ENCODE results near the gene ZNF335. TPM values are rescaled to one million over a fixed set of nuclear protein-coding genes. Genes with fewer than 3 reads are reported as not detected.

Gene ZNF335
- total RNA-seq, 1 donor from 2014 or later, result 24.1 TPM

DNA sequence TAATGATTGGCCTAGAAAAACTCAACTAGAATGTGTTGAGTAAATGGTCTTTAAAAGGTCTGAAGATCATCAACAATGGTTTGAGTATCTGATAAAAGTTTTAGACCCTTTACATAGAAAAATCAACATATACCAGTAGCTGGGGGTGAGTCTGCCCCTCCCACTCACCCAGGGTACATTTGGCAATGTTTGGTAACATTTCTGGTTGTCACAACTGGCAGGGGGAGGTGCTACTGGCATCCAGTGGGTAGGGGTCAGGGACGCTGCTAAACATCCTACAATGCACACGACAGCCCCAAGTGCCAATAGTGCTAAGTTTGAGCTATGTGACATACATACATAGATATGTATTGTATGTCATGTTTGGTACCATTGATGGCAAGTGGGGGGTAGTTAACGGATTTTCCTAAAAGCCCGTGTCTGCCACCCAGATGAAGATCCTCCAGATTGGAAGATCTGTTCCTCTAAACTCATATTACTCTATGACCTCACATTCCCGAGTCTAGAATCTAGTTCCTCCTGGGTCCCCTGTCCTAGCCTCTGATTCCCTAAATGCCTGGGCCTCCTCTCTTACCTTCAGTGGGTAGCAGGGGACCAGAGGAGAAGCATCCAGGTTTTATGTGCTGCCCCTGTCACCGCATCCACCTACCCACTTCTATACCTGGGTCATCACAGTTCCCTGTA is 34.2 kb upstream of the ZNF335 start:
- no peak for TF ChIP-seq POLR2AphosphoS5 (IDR thresholded peaks at IDR 0.05; ENCODE audit: insufficient read depth in 1 of 2, low read depth in 1 of 2)
- TF ChIP-seq, protein P1, sequence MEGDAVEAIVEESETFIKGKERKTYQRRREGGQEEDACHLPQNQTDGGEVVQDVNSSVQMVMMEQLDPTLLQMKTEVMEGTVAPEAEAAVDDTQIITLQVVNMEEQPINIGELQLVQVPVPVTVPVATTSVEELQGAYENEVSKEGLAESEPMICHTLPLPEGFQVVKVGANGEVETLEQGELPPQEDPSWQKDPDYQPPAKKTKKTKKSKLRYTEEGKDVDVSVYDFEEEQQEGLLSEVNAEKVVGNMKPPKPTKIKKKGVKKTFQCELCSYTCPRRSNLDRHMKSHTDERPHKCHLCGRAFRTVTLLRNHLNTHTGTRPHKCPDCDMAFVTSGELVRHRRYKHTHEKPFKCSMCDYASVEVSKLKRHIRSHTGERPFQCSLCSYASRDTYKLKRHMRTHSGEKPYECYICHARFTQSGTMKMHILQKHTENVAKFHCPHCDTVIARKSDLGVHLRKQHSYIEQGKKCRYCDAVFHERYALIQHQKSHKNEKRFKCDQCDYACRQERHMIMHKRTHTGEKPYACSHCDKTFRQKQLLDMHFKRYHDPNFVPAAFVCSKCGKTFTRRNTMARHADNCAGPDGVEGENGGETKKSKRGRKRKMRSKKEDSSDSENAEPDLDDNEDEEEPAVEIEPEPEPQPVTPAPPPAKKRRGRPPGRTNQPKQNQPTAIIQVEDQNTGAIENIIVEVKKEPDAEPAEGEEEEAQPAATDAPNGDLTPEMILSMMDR (IDR thresholded peaks at IDR 0.05), result no peak
- no peak for TF ChIP-seq POLR2A (IDR thresholded peaks at IDR 0.05)
- intact Hi-C loops (cut with DNase I), result no loop called here
- Histone ChIP-seq H3K27ac (no peak overlapping the region), H3K4me3 (no peak overlapping the region), H3K9me3 (no peaks in the 10 kb centered on the region), H3K27me3 (peaks cover 2% of the 10 kb centered on the region), H3K4me1 (peaks cover 4% of the 10 kb centered on the region), H3K36me3 (no peaks in the 10 kb centered on the region)
- DNase-seq (ENCODE audit: extremely low spot score in 2 of 2), result no peak

DNA sequence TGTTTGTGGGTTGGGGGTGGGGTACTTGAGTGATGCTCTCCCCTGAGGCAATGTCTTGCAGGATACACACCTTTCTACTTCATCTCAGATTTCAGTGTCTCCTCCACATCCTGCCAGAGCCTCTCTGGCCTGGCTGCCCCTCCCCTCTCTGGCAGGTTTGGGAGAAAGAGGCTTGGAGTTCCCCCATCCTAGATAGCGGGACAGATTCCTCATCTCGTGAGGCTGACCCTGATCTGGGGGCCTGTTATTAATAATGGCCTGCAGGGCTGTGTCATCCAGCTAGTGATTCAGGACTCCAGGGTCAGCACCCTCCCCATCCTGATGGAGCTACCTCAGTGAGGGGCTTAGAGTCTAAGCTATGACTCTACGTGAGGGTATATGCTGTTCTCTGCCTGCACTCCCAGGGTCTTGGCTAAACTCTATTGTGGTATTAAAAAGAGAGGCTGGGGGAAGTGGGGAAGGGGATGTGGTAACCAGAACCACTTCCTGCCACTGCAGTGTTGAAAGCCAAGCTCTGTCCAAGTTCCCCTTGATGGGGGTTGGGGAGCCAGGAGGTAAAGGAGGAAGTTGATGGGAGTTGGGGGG is 33.0 kb upstream of the ZNF335 start:
- Histone ChIP-seq H3K4me3 (no peak overlapping the region), H3K27ac (no peak overlapping the region), H3K36me3 (no peaks in the 10 kb centered on the region), H3K27me3 (no peaks in the 10 kb centered on the region), H3K9me3 (no peaks in the 10 kb centered on the region), H3K4me1 (no peaks in the 10 kb centered on the region)
- intact Hi-C loops (cut with DNase I), result no loop called here
- TF ChIP-seq POLR2A (IDR thresholded peaks at IDR 0.05), result no peak
- TF ChIP-seq POLR2AphosphoS5 (IDR thresholded peaks at IDR 0.05; ENCODE audit: insufficient read depth in 1 of 2, low read depth in 1 of 2), result no peak
- TF ChIP-seq, protein P1 (IDR thresholded peaks at IDR 0.05), result no peak
- DNase-seq (ENCODE audit: extremely low spot score in 2 of 2), result no peak

DNA sequence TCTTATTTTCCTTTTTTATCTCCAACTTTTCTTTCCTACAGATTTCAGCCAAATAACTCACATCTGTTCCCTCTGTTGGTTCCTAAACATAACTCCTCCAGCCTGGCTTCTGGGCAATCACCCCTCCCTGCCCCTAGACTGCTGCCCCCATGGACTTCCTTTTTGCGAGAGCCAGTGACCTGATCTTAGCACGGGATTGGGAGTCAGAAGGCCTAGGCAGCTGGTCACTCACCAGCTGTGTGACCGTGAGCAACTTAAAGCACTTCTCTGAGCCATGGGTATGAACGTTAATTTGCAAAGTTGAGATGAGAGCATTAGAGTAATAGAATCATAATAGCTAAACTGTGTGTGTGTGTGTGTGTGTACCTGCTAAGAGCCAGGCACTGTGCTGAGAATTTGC is 32.2 kb upstream of the ZNF335 start:
- H3K27me3 ChIP-seq, result no peaks in the 10 kb centered on the region
- H3K4me3 ChIP-seq, result no peak overlapping the region
- no peaks in the 10 kb centered on the region for H3K36me3 ChIP-seq
- intact Hi-C loops (cut with DNase I), result no loop called here
- TF ChIP-seq, protein P1 (IDR thresholded peaks at IDR 0.05), result no peak
- DNase-seq (ENCODE audit: extremely low spot score in 2 of 2), result no peak
- H3K4me1 ChIP-seq, result no peaks in the 10 kb centered on the region
- no peaks in the 10 kb centered on the region for H3K9me3 ChIP-seq
- H3K27ac ChIP-seq, result no peak overlapping the region

DNA sequence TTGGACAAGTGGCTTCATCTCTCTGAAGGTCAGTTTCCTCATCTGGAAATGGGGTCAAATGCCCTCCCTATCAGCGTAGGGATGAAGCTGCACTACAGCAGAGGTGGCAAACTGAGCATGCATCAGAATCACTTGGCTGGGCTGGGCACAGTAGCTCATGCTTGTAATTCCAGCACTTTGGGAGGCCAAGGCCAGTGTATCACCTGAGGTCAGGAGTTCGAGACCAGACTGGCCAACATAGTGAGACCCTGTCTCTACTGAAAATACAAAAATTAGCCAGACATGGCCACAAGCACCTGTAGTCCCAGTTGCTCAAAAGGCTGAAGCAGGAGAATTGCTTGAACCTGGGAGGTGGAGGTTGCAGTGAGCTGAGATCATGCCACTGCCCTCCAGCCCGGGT is 30.0 kb upstream of the ZNF335 start:
- Histone ChIP-seq H3K27ac (no peak overlapping the region), H3K4me3 (no peak overlapping the region), H3K36me3 (no peaks in the 10 kb centered on the region), H3K4me1 (no peaks in the 10 kb centered on the region), H3K9me3 (no peaks in the 10 kb centered on the region), H3K27me3 (no peaks in the 10 kb centered on the region)
- DNase-seq (ENCODE audit: extremely low spot score in 2 of 2), result no peak
- TF ChIP-seq, protein P1 (IDR thresholded peaks at IDR 0.05), result no peak
- TF ChIP-seq POLR2A (IDR thresholded peaks at IDR 0.05), result no peak
- no peak for TF ChIP-seq POLR2AphosphoS5 (IDR thresholded peaks at IDR 0.05; ENCODE audit: insufficient read depth in 1 of 2, low read depth in 1 of 2)
- intact Hi-C loops (cut with DNase I), result no loop called here

DNA sequence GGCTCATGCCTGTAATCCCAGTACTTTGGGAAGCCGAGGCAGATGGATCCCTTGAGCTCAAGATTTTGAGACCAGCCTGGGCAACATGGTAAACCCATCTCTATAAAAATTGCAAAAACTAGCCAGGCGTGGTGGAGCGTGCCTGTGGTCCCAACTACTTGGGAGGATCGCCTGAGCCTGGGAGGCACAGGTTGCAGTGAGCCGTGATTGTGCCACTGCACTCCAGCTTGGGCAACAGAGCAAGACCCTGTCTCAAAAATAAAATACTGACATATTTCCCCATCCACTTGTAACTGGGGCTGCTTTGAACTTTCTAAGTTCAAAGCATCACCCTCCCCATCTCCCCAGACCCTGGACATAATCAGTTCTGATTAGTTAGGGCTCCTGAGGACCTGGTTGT is 29.5 kb upstream of the ZNF335 start:
- no peak overlapping the region for H3K27ac ChIP-seq
- H3K9me3 ChIP-seq, result no peaks in the 10 kb centered on the region
- no peak overlapping the region for H3K4me3 ChIP-seq
- TF ChIP-seq POLR2AphosphoS5 (IDR thresholded peaks at IDR 0.05; ENCODE audit: insufficient read depth in 1 of 2, low read depth in 1 of 2) (no peak), POLR2A (IDR thresholded peaks at IDR 0.05) (no peak)
- TF ChIP-seq, protein P1 (IDR thresholded peaks at IDR 0.05), result no peak
- intact Hi-C loops (cut with DNase I), result no loop called here
- no peaks in the 10 kb centered on the region for H3K4me1 ChIP-seq
- H3K27me3 ChIP-seq, result no peaks in the 10 kb centered on the region
- no peak for DNase-seq (ENCODE audit: extremely low spot score in 2 of 2)
- H3K36me3 ChIP-seq, result no peaks in the 10 kb centered on the region

Data from vagina (tissue), 2 donors.